Activated CD8-positive, alpha-beta memory T cell treated with anti-CD3 and anti-CD28 coated beads, Interleukin-2, amount 50 U/mL, for 1 hour (primary cell): ENCODE data around the gene STX4.

Experiments
- DNase-seq: peaks from one replicate; pipeline ENCODE4 v3.0.0-alpha.2; 2020; ENCODE audit errors: extremely low read depth

Gene STX4

GRCh38 chr16:31083556-31083955 lies 50.2 kb downstream of the STX4 start:
- no peak for DNase-seq

- no peak for DNase-seq
Measured at GRCh38 chr16:31083981-31084380, 50.6 kb downstream of the STX4 start.

GRCh38 chr16:31084584-31085302 lies 51.4 kb downstream of the STX4 start:
- DNase-seq, result no peak

- no peak for DNase-seq
Measured at GRCh38 chr16:31085411-31085810, 52.1 kb downstream of the STX4 start.

GRCh38 chr16:31085873-31086628 lies 52.7 kb downstream of the STX4 start:
- no peak for DNase-seq

- no peak for DNase-seq
Measured at GRCh38 chr16:31086629-31086906, 53.2 kb downstream of the STX4 start.

GRCh38 chr16:31087481-31087880 lies 54.1 kb downstream of the STX4 start:
- no peak for DNase-seq

- no peak for DNase-seq
Measured at GRCh38 chr16:31087971-31088370, 54.6 kb downstream of the STX4 start.

- DNase-seq, result no peak
Measured at GRCh38 chr16:31088459-31089183, 55.3 kb downstream of the STX4 start, which contains the start of gene PRSS53. Gene PRSS53 (minus strand): TSS chr16:31088943. CDS start chr16:31088809, 134 bp downstream.

- DNase-seq, result no peak
Measured at GRCh38 chr16:31089199-31089598, 55.8 kb downstream of the STX4 start.
